ENCODE results near the gene PTPRB.

- no peak for TF ChIP-seq CTCF (conservative IDR thresholded peaks at IDR 0.05; ENCODE audit: low read depth, low read length)
- no peak for TF ChIP-seq BHLHE40 (IDR thresholded peaks at IDR 0.05; ENCODE audit: low read depth, low read length)
- TF ChIP-seq POLR2A (IDR thresholded peaks at IDR 0.05; ENCODE audit: low read depth, low read length), result no peak
- no peak for TF ChIP-seq USF2 (IDR thresholded peaks at IDR 0.05; ENCODE audit: low read depth, low read length)
These were observed 129.1 kb downstream of the PTPRB start for GRCh38 chr12:70508178-70508577.
